GF-D8 (cell line): ENCODE data around the gene PGK1.
"Not testable (repeated sequence)": the region's sequence is repeated elsewhere in the genome, so short reads cannot be mapped to it uniquely, and the experiment has no call there.

Experiments
- DNase-seq: peaks from one replicate; lab custom pipeline; 2025; lab: John Stamatoyannopoulos, UW

The PGK1 gene

DNA sequence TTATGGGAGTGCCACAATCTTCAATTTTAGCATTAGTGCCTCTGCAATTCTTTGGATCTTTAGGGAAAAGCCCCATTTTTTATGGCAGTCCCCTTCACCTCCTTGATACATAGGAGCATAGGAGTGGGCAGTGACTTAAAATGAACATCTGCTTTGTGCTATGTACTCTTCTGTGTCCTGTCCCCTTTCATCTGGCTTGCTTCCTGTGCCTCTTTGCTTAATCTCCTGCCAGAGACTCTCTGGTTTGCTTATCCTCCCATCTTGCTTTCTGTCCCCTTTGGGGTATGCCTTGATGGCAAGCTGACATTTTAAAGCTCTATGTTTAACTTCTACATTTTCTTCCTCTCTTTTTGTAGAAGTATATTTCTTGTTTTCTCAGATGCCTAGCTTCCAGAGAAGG, 12.3 kb downstream of the PGK1 start:
- DNase-seq: no peak

DNA sequence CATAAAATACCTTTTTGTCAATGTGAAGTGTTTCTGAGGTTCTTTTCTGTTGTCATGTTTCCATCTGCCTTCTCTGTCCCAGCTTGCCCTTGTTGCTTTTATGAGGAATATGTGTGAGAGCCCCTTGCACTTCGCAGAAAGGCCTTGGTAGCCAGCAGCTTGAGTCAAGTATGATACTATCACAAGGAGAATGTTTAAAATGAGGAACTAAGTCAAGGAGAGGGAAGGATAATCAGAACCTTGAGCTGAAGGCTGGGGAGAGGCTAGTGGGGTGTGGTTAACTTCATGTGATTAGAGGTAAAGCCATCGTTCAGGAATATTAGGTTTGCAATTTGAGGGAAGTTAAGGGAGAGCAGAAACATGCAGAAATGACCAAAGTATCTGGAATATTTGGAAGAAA, 12.7 kb downstream of the PGK1 start:
- DNase-seq: peak; percentile 1

DNA sequence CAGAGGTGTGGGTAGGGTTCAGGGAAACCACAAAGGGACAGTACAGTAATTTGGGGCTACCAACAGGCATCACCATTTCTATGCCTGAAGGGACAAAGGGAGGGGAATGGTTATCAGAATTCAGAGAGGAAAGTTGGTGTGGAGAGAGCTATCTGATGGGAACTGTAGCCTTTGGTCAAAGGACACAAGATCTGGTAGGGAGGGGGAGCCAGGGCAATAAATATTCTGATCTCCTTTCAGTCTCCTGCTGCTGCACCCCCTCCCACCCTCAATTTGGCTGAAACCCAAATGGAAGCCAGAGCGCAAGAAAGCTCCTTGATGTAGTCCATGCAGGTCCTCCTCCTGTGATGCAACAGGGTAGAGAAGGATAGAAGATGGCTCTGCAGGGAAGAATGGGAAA, 14.6 kb downstream of the PGK1 start:
- DNase-seq: no peak

DNA sequence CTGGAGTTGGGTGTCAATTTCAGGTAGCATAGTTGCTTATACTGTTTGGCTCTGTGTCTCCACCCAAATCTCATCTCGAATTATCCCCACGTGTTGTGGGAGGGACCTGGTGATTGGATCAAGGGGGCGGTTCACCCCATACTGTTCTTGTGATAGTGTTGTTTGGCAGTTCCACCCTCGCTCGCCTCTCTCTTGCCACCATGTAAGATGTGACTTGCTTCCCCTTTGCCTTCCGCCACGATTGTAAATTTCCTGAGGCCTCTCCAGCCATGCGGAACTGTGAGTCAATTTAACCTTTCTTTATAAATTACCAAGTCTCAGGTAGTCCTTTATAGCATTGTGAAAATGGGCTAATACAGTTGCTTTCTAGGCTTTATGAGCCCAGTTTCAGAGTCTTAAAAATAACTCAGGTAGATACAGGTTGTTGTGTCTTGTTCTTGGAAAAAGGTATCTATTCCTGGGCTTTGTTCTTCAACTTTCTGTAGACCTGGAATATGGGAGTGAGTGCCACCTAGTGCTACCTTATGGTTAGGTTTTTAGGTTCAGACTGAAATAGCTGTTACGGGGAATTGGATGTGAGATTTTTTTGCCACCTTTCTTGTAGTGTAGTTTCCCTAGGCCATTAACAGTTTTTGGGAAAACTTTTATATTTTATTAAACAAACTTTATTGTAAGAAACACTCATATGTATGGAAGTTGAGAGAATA, 15.6 kb downstream of the PGK1 start:
- peak; percentile 0 for DNase-seq

DNA sequence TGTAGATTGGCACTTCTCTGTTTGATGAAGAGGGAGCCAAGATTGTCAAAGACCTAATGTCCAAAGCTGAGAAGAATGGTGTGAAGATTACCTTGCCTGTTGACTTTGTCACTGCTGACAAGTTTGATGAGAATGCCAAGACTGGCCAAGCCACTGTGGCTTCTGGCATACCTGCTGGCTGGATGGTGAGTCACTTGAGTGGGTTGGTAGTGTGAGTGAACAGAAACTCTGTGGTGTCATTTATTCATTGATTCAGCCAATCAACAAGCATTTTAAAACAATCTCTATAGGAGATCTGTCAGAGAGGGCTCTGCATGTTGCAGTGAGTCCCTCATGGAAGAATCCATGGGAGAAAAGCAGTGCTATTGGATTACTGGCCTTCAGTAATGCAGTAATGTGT, 19.1 kb downstream of the PGK1 start:
- DNase-seq: no peak

DNA sequence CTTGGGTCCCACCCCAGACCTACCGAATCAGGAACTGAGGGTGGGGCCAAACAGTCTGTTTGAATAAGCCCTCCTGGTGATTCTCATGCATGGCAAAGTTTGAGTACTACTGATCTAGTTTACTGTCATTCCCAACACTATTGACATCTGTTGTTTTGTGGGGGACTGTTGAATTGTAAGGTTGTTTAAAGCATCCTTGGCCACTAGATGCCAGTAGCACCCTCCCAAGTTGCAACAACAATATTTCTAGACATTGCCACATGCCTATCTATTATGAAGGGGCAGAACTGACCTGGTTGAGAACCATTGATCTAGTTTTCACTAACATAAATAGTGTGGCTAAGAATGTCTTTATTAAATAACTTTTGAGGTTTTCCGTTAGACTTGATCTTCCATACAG, 20.3 kb downstream of the PGK1 start:
- no peak for DNase-seq

DNA sequence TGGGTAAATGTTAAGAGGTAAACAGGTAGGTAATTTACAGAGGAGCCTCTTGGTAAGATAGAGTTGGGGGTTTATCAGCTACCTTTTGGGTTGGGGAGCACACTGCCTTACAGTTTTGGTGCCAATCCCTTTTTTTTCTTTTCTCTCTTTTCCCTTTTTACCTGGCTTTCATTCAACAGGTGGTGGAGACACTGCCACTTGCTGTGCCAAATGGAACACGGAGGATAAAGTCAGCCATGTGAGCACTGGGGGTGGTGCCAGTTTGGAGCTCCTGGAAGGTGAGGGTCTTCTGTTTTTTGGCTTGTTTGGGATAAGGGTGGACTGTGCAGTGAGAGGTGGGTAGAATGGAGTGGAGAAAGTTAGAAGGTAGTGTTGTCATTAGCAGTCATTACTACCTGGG, 21.1 kb downstream of the PGK1 start:
- DNase-seq: no peak

DNA sequence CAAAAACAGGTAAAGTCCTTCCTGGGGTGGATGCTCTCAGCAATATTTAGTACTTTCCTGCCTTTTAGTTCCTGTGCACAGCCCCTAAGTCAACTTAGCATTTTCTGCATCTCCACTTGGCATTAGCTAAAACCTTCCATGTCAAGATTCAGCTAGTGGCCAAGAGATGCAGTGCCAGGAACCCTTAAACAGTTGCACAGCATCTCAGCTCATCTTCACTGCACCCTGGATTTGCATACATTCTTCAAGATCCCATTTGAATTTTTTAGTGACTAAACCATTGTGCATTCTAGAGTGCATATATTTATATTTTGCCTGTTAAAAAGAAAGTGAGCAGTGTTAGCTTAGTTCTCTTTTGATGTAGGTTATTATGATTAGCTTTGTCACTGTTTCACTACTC, 21.7 kb downstream of the PGK1 start:
- not testable (repeated sequence) for DNase-seq

DNA sequence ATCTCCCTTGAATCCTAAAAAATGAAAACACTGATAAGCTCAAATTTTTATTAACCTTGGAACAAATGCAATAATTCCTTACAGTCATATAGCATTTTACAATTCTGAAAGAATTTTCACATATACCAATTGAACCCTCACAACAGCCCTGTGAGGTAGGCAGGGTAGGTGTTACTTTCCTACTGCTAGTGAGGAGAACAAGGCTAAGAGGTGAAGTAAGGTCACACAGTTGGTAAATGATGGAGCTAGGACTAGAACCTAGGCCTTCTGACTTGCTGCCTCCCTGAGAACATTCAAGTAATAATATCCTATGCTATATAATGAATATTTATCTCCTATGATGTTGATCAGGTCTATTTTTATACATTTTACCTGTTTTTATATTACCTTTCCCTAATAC, 25.7 kb downstream of the PGK1 start:
- no peak for DNase-seq

DNA sequence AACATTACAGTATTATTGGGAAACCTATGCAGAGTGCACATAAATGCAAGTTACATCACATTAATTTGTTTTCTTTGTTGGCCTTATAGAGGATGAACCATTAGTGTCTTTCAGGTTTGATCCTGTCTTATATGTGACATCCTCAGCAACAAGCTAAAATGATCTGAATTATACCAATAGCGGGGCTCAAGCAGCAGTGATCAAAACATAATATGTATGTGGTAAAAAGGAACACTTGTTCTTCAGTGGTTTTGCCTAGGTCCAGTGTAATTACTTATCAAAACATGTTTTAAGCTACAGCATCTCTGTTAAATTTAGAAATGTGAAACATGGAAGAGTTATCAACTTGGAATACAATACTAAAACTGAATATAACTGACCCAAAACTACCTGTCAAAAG, 26.3 kb downstream of the PGK1 start:
- DNase-seq: no peak

DNA sequence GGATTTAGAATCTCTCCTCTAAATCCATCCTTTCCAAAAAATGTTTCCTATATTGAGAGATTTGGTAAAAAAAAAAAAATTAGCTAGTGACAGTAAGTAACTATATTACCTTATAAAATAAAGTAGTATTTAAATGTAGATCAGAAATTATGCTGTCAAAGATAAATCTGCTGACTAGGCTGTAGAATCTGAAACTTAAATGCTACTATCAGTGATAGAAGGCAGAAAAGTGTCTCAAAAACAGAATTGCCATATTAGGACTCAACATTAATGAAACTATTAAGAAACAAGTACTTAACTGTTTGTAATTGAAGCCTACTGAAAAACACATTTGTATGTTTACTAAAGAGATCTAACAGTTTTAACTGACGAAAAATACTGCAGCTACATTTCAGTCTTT, 27.1 kb downstream of the PGK1 start:
- DNase-seq: no peak

DNA sequence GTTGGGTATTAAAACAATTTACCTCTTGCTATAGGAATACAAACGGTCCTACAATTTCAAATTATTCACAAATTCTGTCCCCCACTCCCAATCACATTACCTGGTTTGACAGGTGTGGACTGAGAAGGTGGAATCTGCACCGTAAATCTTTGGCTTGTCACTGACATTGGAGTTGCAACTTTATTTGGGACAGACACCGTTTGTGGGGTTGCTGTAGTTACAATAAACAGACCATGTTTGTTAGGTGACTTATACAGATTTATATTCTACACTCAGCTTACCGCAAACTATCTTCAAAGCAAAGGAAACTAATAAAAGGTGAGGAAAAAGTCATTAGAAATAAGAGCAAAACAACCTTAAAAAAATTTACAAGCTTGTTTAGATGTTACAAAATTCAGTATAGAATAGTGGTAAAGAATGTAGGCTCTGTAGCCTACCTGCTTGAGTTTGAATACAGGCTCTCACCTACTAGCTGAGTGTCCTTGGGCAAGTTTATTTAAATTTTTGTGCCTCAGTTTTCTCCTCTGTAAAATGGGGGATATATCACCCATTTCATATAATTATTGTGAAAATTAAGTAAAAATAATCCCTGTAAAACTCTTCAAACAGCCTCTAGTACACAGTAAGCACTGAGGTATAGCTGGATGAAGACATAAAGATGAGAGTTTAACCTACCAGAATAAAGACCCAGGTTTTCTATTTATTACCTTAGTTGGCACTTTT, 29.4 kb downstream of the PGK1 start:
- no peak for DNase-seq

DNA sequence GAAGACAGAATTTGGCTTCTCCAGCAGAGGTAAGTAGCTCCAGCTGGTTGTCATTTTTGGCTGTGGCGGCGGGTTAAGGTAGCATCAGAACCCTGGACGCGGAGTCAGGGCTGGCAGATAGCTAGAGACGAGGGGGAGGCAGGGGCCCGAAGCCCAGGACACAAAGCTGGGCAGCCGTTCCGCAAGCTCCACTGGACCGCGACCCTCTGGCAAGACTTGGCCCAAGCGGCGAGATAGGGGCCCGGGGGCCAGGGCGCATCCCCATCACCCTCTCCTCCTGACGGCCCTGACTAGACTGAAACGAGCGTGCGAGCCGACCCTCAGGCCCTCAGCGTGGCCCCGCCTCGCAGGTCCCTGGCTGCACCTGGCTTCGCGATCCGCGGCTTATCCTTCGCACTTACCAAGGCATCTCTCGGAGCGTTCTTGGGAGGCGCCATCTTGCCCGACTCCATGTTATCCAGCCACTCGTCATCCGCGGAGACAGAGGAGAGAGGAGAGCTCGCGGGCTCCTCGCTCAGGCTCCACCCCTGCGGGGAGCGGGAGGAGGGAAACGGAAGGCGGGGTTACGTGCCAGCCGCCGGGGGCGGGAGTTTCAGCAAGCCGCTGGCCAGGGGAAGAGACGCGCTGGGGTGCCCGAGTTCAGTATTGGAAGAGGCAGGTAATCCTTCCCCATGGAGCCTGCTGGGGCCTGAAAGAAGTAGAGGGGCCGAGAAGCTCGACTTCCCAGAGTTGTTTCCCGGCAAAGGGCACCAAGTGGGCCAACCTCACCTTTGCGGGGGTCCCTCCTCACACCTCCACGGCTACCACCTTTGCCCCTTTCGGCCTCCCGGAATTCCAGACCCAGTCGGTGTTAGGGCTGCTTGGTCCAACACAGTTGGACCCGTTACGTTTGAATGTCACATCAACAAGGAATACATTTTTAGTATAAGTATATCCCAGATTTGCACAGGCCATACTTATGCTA, 35.4 kb downstream of the PGK1 start, which contains the start of gene TAF9B:
Gene TAF9B (minus strand): TSS at position 491 of the 964 bp plus-strand sequence. CDS start 39 bp downstream, at position 452.
- peak; percentile 28 for DNase-seq

DNA sequence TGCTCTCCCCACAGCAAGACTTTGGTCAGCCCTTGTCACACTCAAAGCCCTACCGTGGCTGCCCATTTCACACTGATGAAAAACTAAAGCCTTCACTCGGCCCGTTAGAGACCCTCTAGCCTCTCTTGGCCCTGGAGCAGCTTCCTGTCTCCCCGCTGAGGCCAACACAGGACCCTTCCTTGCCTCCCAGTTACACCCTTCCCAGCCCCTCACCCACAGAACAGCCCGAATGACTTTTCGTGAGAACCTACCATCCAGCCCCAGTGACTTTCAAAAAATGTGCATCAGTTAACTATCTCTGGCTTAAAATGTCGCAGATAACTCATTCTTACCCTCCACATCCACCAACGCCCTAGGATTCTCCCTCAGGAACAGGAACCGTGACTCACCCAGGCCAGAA, 36.2 kb downstream of the PGK1 start:
- DNase-seq: no peak

DNA sequence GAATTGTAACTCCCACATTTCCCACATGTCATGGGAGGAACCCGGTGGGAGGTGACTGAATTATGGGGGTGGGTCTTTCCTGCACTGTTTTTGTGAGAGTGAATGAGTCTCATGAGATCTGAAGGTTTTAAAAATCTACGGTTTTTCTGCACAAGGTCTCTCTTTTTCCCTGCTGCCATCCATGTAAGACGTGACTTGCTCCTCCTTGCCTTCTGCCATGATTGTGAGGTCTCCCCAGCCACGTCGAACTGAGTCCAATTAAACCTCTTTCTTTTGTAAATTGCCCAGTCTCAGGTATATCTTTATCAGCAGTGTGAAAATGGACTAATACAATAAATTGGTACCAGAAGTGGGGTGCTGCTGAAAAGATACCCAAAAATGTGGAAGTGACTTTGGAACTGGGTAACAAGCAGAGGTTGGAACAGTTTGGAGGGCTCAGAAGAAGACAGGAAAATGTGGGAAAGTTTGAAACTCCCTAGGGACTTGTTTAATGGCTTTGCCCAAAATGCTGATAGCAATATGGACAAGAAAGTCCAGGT, 43.0 kb downstream of the PGK1 start:
- not testable (repeated sequence) for DNase-seq

DNA sequence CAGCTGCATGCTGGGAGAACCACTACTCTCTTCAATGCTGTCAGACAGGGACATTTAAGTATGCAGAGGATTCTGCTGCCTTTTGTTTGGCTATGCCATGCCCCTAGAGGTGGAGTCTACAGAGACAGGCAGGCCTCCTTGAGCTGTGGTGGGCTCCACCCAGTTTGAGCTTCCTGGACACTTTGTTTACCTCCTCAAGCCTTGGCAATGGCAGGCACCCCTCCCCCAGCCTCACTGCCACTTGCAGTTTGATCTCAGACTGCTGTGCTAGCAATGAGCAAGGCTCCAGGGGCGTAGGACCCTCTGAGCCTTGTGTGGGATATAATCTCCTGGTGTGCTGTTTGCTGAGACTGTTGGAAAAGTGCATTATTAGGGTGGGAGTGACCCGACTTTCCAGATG, 53.3 kb downstream of the PGK1 start:
- not testable (repeated sequence) for DNase-seq

DNA sequence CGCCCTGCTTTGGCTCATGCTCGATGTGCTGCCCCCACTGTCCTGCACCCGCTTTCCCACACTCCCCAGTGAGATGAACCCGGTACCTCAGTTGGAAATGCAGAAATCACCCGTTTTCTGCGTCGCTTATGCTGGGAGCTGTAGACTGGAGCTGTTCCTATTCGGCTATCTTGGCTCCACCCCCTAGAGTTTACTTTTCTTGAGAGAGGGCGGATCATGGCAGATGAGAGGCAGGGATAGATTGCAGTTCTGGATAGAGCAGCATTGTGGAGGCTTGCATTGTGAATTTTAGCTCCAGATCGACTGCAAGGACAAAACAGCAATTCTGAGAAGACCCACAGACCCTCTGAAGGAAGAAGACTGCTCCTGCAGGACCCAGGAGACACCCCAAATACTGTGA, 53.8 kb downstream of the PGK1 start:
- not testable (repeated sequence) for DNase-seq

DNA sequence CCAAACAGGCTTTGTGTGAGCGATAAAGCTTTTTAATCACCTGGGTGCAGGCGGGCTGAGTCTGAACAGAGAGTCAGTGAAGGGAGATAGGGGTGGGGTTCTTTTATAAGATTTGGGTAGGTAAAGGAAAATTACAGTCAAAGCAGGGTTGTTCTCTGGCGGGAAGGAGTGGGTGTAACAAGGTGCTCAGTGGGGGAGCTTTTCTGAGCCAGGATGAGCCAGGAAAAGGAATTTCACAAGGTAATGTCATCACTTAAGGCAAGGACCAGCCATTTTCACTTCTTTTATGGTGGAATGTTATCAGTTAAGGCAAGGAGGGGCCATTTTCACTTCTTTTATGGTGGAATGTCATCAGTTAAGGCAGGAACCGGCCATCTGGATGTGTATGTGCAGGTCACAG, 56.7 kb downstream of the PGK1 start:
- not testable (repeated sequence) for DNase-seq

DNA sequence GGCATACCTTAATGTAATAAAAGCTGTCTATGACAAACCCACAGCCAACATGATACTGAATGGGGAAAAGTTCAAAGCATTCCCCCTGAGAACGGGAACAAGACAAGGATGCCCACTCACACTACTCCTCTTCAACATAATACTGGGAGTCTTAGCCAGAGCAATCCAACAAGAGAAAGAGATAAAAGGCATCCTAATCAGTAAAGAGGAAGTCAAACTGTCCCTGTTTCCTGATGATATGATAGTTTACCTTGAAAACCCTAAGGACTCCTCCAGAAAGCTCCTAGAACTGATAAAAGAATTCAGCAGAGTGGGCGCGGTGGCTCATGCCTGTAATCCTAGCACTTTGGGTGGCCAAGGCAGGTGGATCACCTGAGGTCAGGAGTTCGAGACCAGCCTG, 59.1 kb downstream of the PGK1 start:
- not testable (repeated sequence) for DNase-seq

DNA sequence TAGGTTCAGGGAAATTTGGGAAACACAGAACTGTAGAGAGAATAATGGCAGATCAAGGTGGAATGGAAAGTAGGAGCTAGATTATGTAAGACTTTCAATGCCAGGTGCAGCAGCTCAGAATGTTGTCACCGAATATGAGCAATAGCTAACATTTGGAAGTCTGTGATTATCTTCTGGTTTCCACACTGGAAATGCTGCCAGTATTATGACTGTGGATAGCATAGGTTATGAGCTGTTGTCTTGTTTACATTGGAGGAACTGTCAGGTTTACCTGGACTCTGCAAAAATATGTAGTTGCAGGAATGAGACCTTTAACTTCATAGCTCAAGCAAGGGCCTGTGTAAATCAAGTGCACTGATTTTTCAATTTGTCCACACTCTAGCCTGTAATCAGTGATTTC, 61.4 kb downstream of the PGK1 start:
- no peak for DNase-seq

DNA sequence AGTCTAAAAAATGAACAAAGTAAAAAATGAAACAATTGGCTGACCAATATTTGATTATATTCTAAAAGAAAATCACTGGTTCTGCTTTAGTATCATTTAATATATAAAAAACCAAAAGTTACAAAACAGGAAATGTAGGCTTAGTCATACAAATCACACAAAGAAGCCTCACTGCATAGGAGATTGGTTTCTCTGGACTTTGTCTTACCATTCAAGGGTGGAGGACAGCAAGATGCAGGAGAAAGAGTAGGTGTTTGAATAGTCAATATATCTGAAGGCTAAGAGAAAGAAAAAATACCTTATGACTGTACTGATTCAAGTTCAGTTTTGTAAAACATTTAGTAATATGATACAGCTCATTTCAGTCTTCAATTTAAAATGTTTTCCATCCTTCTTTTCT, 64.0 kb downstream of the PGK1 start:
- DNase-seq: no peak
